Measurements from ENCODE around the gene WDR20. TPM values are rescaled to one million over a fixed set of nuclear protein-coding genes. Genes with fewer than 3 reads are reported as not detected.
"Not testable (repeated sequence)": the region's sequence is repeated elsewhere in the genome, so short reads cannot be mapped to it uniquely, and the experiment has no call there.

Gene WDR20
- total RNA-seq, 3 donors from 2014 or later = 19.5 to 42.0 (median 24.6) TPM

- H3K4me3 ChIP-seq = no peak overlapping the region
- no peaks in the 10 kb centered on the region for H3K4me1 ChIP-seq
- H3K9me3 ChIP-seq = no peaks in the 10 kb centered on the region
- no peak for DNase-seq (ENCODE audit: low spot score in 2 of 2)
- no peaks in the 10 kb centered on the region for H3K27me3 ChIP-seq
- intact Hi-C loops (cut with DNase I; ENCODE audit: low total_unique reads) = no loop called here
- no peak overlapping the region for H3K27ac ChIP-seq
- TF ChIP-seq CTCF (IDR thresholded peaks at IDR 0.05) (no peak), POLR2AphosphoS5 (IDR thresholded peaks at IDR 0.05) (no peak), POLR2A (IDR thresholded peaks at IDR 0.05) (no peak)
- H3K36me3 ChIP-seq = no peaks in the 10 kb centered on the region
Measured at GRCh38 chr14:102238766-102239165, 99.1 kb downstream of the WDR20 start.

GRCh38 chr14:102239231-102239630 lies 99.5 kb downstream of the WDR20 start:
- TF ChIP-seq CTCF (IDR thresholded peaks at IDR 0.05) (no peak), POLR2AphosphoS5 (IDR thresholded peaks at IDR 0.05) (no peak), POLR2A (IDR thresholded peaks at IDR 0.05) (no peak)
- intact Hi-C loops (cut with DNase I; ENCODE audit: low total_unique reads) = no loop called here
- DNase-seq (ENCODE audit: low spot score in 2 of 2) = no peak

GRCh38 chr14:102240481-102240880 lies 100.8 kb downstream of the WDR20 start:
- H3K36me3 ChIP-seq; H3K4me3 ChIP-seq; H3K27me3 ChIP-seq; H3K4me1 ChIP-seq; DNase-seq (ENCODE audit: low spot score in 2 of 2); H3K9me3 ChIP-seq; intact Hi-C loops (cut with DNase I; ENCODE audit: low total_unique reads); H3K27ac ChIP-seq: not testable (repeated sequence)

More at GRCh38 chr14:102239231-102239630, 99.5 kb downstream of the WDR20 start:
- Histone ChIP-seq H3K27ac (no peak overlapping the region), H3K36me3 (no peaks in the 10 kb centered on the region), H3K9me3 (no peaks in the 10 kb centered on the region), H3K27me3 (no peaks in the 10 kb centered on the region), H3K4me1 (no peaks in the 10 kb centered on the region), H3K4me3 (no peak overlapping the region)

- Histone ChIP-seq H3K9me3 (no peaks in the 10 kb centered on the region), H3K4me1 (no peaks in the 10 kb centered on the region), H3K27me3 (no peaks in the 10 kb centered on the region), H3K27ac (no peak overlapping the region), H3K36me3 (no peaks in the 10 kb centered on the region), H3K4me3 (no peak overlapping the region)
- no peak for TF ChIP-seq CTCF (IDR thresholded peaks at IDR 0.05)
- no peak for TF ChIP-seq POLR2AphosphoS5 (IDR thresholded peaks at IDR 0.05)
- no peak for TF ChIP-seq POLR2A (IDR thresholded peaks at IDR 0.05)
- no peak for DNase-seq (ENCODE audit: low spot score in 2 of 2)
- intact Hi-C loops (cut with DNase I; ENCODE audit: low total_unique reads) = no loop called here
Measured at GRCh38 chr14:102241147-102241546, 101.5 kb downstream of the WDR20 start.

GRCh38 chr14:102243795-102244194 lies 104.1 kb downstream of the WDR20 start:
- H3K9me3 ChIP-seq; intact Hi-C loops (cut with DNase I; ENCODE audit: low total_unique reads); H3K27me3 ChIP-seq; H3K4me3 ChIP-seq; DNase-seq (ENCODE audit: low spot score in 2 of 2); H3K36me3 ChIP-seq; H3K27ac ChIP-seq; H3K4me1 ChIP-seq: not testable (repeated sequence)

- intact Hi-C loops (cut with DNase I; ENCODE audit: low total_unique reads) = no loop called here
- H3K9me3 ChIP-seq = no peaks in the 10 kb centered on the region
Measured at GRCh38 chr14:102246071-102246470, 106.4 kb downstream of the WDR20 start.

More at GRCh38 chr14:102246071-102246470, 106.4 kb downstream of the WDR20 start:
- no peak for DNase-seq (ENCODE audit: low spot score in 2 of 2)
- Histone ChIP-seq H3K36me3 (no peaks in the 10 kb centered on the region), H3K27ac (no peak overlapping the region), H3K27me3 (no peaks in the 10 kb centered on the region), H3K4me3 (no peak overlapping the region), H3K4me1 (no peaks in the 10 kb centered on the region)
- TF ChIP-seq POLR2A (IDR thresholded peaks at IDR 0.05) = no peak
- no peak for TF ChIP-seq CTCF (IDR thresholded peaks at IDR 0.05)
- TF ChIP-seq POLR2AphosphoS5 (IDR thresholded peaks at IDR 0.05) = no peak

All from breast epithelium (tissue), 4 donors.